ENCODE measurements around the gene TMEM108. TPM values are rescaled to one million over a fixed set of nuclear protein-coding genes. Genes with fewer than 3 reads are reported as not detected.

Gene TMEM108
- total and polyA plus RNA-seq, 2 of the 4 experiments (the other 2 are of a cell fraction) = 0.18 to 2.2 TPM

DNA sequence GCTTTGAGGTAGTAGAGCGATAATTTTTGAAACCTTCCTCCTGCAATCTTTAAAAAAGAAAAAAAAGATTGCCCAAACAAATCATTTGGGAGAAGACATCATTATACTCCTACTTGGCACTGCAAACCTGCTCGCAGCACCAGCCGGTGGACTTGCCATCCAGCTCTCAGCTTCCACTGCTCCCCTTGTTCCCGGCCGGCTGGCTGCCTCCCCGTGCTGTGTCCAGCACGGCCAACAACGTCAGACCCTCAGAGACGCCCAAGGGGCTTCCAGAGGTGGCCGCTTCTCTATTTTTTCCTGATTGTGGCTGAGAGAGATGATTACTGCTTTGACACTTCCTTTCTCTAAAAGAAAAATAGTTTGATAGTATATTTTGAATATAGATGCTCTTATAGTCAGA, 358.7 kb downstream of the TMEM108 start:
- Histone ChIP-seq H2BK15ac (ENCODE audit: low read depth, low read length) (no peak overlapping the region), H2BK20ac (ENCODE audit: low read depth, low read length) (no peak overlapping the region), H3K9ac (ENCODE audit: low read depth, low read length) (no peak overlapping the region), H3K4ac (ENCODE audit: low read depth, low read length) (no peak overlapping the region), H3K9me3 (ENCODE audit: control insufficient read depth, insufficient read depth, low read length) (peaks cover 2% of the 10 kb centered on the region; the same call in 1 of the 2 replicates), H3K4me3 (ENCODE audit: insufficient read depth, low read depth, low read length) (no peak overlapping the region), H3K27ac (ENCODE audit: insufficient read depth, low read length) (no peak overlapping the region), H4K20me1 (ENCODE audit: insufficient read depth, low read length) (no peaks in the 10 kb centered on the region), H3K4me1 (ENCODE audit: control insufficient read depth, insufficient read depth, low read length) (peaks cover 6% of the 10 kb centered on the region), H3K36me3 (ENCODE audit: control insufficient read depth, insufficient read depth, low read length) (no peaks in the 10 kb centered on the region), H3K4me2 (ENCODE audit: low read depth, low read length) (no peak overlapping the region), H4K8ac (ENCODE audit: low read depth in 2 of 2, low read length in 2 of 2) (no peak overlapping the region), H3K79me1 (ENCODE audit: low read depth in 1 of 2, low read length in 2 of 2) (peaks cover 10 to 18% of the 10 kb centered on the region in 2 experiments), H2AK5ac (ENCODE audit: low read depth, low read length) (no peak overlapping the region), H2BK5ac (ENCODE audit: low read depth, low read length, poor library complexity, severe bottlenecking) (no peak overlapping the region), H2BK120ac (ENCODE audit: low read depth, low read length) (no peak overlapping the region), H3K18ac (ENCODE audit: low read depth, low read length) (no peak overlapping the region), H3K23ac (ENCODE audit: low read depth, low read length) (no peak overlapping the region), H3K9me1 (ENCODE audit: insufficient read depth, low read length) (peaks cover 12% of the 10 kb centered on the region; the same call in 1 of the 2 replicates), H2AK9ac (replicated peaks; ENCODE audit: low read depth, low read length, poor library complexity) (no peak overlapping the region), H4K91ac (ENCODE audit: insufficient read depth, low read depth, low read length) (no peak overlapping the region), H2AFZ (replicated peaks; ENCODE audit: low read length, poor library complexity) (no peak overlapping the region), H3K27me3 (ENCODE audit: control insufficient read depth, insufficient read depth, low read length) (no peaks in the 10 kb centered on the region), H3K56ac (ENCODE audit: extremely low read depth, insufficient read depth, low read length) (no peak overlapping the region), H4K5ac (ENCODE audit: low read depth, low read length) (no peak overlapping the region), H3K14ac (replicated peaks; ENCODE audit: low read depth, low read length) (no peak overlapping the region)
- dilution Hi-C loops (cut with HindIII; ENCODE audit: low sequenced_read_pairs, unreplicated experiment) = no loop called here
- ChIA-PET CTCF (no interaction called here), POLR2A (ENCODE audit: unreplicated experiment) (no interaction called here)
- intact Hi-C loops (cut with micrococcal nuclease) = no loop called here
- in situ Hi-C loops (cut with MboI; ENCODE audit: low sequenced_read_pairs) = no loop called here
- TF ChIP-seq RCOR1 (IDR thresholded peaks at IDR 0.05; ENCODE audit: insufficient replicate concordance, low read length) (no peak), MAZ (IDR thresholded peaks at IDR 0.05; ENCODE audit: borderline replicate concordance, low read depth, low read length) (no peak), MAFK (IDR thresholded peaks at IDR 0.05; ENCODE audit: low read depth, low read length) (no peak), RAD21 (IDR thresholded peaks at IDR 0.05; ENCODE audit: low read length) (no peak), BHLHE40 (IDR thresholded peaks at IDR 0.05; ENCODE audit: low read depth, low read length) (no peak), MXI1 (IDR thresholded peaks at IDR 0.05; ENCODE audit: borderline replicate concordance, low read depth, low read length) (no peak), FOS (IDR thresholded peaks at IDR 0.05; ENCODE audit: low read depth, low read length) (no peak), NFE2L2 (IDR thresholded peaks at IDR 0.05; ENCODE audit: low read depth, low read length) (no peak), CEBPB (IDR thresholded peaks at IDR 0.05; ENCODE audit: low read depth, low read length) (no peak), POLR2A (IDR thresholded peaks at IDR 0.05; ENCODE audit: low read depth, low read length) (no peak), CHD1 (IDR thresholded peaks at IDR 0.05; ENCODE audit: low read depth, low read length) (no peak), RFX5 (IDR thresholded peaks at IDR 0.05; ENCODE audit: low read depth, low read length) (no peak), SMC3 (IDR thresholded peaks at IDR 0.05; ENCODE audit: low read depth, low read length) (no peak)
- TF ChIP-seq, protein P1, sequence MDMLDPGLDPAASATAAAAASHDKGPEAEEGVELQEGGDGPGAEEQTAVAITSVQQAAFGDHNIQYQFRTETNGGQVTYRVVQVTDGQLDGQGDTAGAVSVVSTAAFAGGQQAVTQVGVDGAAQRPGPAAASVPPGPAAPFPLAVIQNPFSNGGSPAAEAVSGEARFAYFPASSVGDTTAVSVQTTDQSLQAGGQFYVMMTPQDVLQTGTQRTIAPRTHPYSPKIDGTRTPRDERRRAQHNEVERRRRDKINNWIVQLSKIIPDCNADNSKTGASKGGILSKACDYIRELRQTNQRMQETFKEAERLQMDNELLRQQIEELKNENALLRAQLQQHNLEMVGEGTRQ (IDR thresholded peaks at IDR 0.05; ENCODE audit: low read depth, low read length) = no peak
- TF ChIP-seq, protein P2, sequence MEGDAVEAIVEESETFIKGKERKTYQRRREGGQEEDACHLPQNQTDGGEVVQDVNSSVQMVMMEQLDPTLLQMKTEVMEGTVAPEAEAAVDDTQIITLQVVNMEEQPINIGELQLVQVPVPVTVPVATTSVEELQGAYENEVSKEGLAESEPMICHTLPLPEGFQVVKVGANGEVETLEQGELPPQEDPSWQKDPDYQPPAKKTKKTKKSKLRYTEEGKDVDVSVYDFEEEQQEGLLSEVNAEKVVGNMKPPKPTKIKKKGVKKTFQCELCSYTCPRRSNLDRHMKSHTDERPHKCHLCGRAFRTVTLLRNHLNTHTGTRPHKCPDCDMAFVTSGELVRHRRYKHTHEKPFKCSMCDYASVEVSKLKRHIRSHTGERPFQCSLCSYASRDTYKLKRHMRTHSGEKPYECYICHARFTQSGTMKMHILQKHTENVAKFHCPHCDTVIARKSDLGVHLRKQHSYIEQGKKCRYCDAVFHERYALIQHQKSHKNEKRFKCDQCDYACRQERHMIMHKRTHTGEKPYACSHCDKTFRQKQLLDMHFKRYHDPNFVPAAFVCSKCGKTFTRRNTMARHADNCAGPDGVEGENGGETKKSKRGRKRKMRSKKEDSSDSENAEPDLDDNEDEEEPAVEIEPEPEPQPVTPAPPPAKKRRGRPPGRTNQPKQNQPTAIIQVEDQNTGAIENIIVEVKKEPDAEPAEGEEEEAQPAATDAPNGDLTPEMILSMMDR (conservative IDR thresholded peaks at IDR 0.05; ENCODE audit: low read depth, low read length) = no peak
- TF ChIP-seq, protein P3, sequence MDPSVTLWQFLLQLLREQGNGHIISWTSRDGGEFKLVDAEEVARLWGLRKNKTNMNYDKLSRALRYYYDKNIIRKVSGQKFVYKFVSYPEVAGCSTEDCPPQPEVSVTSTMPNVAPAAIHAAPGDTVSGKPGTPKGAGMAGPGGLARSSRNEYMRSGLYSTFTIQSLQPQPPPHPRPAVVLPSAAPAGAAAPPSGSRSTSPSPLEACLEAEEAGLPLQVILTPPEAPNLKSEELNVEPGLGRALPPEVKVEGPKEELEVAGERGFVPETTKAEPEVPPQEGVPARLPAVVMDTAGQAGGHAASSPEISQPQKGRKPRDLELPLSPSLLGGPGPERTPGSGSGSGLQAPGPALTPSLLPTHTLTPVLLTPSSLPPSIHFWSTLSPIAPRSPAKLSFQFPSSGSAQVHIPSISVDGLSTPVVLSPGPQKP (IDR thresholded peaks at IDR 0.05; ENCODE audit: borderline replicate concordance, low read depth, low read length) = no peak
- ATAC-seq (ENCODE audit: low read depth) (no peak), DNase-seq (no peak)
- no TSS peak for BruUV-seq (replicated peaks)
- 92% methylated on average over 2 of the region's 10 CpGs; no CpG with 5 or more reads in 1 of the 2 experiments for WGBS, 2 experiments (ENCODE audit: extremely low coverage in 2 of 2, insufficient read length in 1 of 2)
